ENCODE results near the gene SH3GL1. TPM values are rescaled to one million over a fixed set of nuclear protein-coding genes. Genes with fewer than 3 reads are reported as not detected.

The SH3GL1 gene
- polyA plus RNA-seq, 1 of the 3 experiments (the other 2 are of a cell fraction): 82.8 TPM

GRCh38 chr19:4316956-4317355 lies 83.4 kb downstream of the SH3GL1 start (continued):
- TF ChIP-seq, protein P1, sequence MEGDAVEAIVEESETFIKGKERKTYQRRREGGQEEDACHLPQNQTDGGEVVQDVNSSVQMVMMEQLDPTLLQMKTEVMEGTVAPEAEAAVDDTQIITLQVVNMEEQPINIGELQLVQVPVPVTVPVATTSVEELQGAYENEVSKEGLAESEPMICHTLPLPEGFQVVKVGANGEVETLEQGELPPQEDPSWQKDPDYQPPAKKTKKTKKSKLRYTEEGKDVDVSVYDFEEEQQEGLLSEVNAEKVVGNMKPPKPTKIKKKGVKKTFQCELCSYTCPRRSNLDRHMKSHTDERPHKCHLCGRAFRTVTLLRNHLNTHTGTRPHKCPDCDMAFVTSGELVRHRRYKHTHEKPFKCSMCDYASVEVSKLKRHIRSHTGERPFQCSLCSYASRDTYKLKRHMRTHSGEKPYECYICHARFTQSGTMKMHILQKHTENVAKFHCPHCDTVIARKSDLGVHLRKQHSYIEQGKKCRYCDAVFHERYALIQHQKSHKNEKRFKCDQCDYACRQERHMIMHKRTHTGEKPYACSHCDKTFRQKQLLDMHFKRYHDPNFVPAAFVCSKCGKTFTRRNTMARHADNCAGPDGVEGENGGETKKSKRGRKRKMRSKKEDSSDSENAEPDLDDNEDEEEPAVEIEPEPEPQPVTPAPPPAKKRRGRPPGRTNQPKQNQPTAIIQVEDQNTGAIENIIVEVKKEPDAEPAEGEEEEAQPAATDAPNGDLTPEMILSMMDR (IDR thresholded peaks at IDR 0.05): no peak
- TF ChIP-seq SMC3 (IDR thresholded peaks at IDR 0.05; ENCODE audit: low read depth, low read length) (no peak), REST (IDR thresholded peaks at IDR 0.05; ENCODE audit: low read depth, low read length) (no peak), NFIC (IDR thresholded peaks at IDR 0.05; ENCODE audit: borderline replicate concordance) (no peak)

DNA sequence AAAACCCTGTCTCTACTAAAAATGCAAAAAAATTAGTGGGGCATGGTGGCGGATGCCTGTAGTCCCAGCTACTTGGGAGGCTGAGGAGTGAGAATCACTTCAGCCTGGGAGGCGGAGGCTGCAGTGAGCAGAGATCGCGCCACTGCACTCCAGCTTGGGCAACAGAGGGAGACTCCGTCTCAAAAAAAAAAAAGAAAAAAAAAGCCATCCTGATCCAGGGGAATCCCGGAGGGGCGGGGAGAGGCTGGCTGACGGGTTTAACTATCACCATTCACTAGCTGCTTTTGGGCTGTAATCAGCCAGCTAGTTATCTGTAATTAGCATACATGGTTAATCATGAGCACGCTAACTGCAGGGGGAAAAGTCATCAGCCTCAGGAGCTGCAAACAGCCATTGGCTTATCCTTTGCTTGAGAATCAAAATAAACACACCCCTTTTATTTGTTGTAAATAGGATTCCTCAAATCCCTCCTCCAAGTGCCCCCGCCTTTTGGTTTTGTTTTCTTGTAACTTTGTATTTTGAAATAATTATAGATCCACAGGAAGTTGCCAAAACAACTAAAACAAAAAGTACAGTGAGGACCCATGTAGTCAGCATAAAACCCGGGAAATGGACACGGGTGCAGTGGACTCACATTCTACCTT lies 86.4 kb downstream of the SH3GL1 start:
- Histone ChIP-seq H3K4me2 (no peak overlapping the region), H3K27me3 (ENCODE audit: insufficient read depth) (no peaks in the 10 kb centered on the region), H3K9ac (no peak overlapping the region), H3F3A (replicated peaks; ENCODE audit: insufficient read depth) (no peaks in the 10 kb centered on the region), H3K27ac (ENCODE audit: low read depth in 2 of 2, low read length in 1 of 2) (no peak overlapping the region), H3K4me3 (ENCODE audit: low read depth in 2 of 2, low read length in 1 of 2) (no peak overlapping the region), H3K9me3 (no peaks in the 10 kb centered on the region), H3K9me2 (no peaks in the 10 kb centered on the region), H3K79me2 (ENCODE audit: insufficient read depth) (no peaks in the 10 kb centered on the region), H3K36me3 (replicated peaks in 1 of 2; ENCODE audit: control insufficient read depth in 1 of 2, insufficient read depth in 2 of 2, low read length in 1 of 2) (peaks cover 11 to 14% of the 10 kb centered on the region in 2 experiments), H3K4me1 (ENCODE audit: control insufficient read depth in 1 of 2, insufficient read depth in 2 of 2, low read depth in 1 of 2, low read length in 1 of 2) (no peaks in the 10 kb centered on the region), H2AFZ (ENCODE audit: low read depth) (no peak overlapping the region), H4K20me1 (ENCODE audit: insufficient read depth) (no peaks in the 10 kb centered on the region)
- 90% methylated on average over 12 of the region's 12 CpGs for WGBS (ENCODE audit: low lambda C conversion rate)
- no peak for DNase-seq
- CTCF ChIA-PET: interaction anchor here (1.0 kb wide), 1 partner anchor 46 kb away, joined by 3 read pairs; no protein-coding TSS in a partner anchor
- TF ChIP-seq, protein P2, sequence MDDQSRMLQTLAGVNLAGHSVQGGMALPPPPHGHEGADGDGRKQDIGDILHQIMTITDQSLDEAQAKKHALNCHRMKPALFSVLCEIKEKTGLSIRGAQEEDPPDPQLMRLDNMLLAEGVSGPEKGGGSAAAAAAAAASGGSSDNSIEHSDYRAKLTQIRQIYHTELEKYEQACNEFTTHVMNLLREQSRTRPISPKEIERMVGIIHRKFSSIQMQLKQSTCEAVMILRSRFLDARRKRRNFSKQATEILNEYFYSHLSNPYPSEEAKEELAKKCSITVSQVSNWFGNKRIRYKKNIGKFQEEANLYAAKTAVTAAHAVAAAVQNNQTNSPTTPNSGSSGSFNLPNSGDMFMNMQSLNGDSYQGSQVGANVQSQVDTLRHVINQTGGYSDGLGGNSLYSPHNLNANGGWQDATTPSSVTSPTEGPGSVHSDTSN (IDR thresholded peaks at IDR 0.05): no peak
- TF ChIP-seq TAF1 (IDR thresholded peaks at IDR 0.05; ENCODE audit: borderline replicate concordance, low read depth, low read length) (no peak), RAD21 (IDR thresholded peaks at IDR 0.05; ENCODE audit: low read length) (no peak), SMC3 (IDR thresholded peaks at IDR 0.05; ENCODE audit: low read depth, low read length) (no peak), TCF12 (IDR thresholded peaks at IDR 0.05) (no peak), TEAD4 (IDR thresholded peaks at IDR 0.05; ENCODE audit: borderline replicate concordance, insufficient read depth) (no peak), NFIC (IDR thresholded peaks at IDR 0.05; ENCODE audit: borderline replicate concordance) (no peak), POLR2AphosphoS5 (IDR thresholded peaks at IDR 0.05; ENCODE audit: low read depth, low read length) (no peak)
- TF ChIP-seq, protein P3, sequence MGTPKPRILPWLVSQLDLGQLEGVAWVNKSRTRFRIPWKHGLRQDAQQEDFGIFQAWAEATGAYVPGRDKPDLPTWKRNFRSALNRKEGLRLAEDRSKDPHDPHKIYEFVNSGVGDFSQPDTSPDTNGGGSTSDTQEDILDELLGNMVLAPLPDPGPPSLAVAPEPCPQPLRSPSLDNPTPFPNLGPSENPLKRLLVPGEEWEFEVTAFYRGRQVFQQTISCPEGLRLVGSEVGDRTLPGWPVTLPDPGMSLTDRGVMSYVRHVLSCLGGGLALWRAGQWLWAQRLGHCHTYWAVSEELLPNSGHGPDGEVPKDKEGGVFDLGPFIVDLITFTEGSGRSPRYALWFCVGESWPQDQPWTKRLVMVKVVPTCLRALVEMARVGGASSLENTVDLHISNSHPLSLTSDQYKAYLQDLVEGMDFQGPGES (IDR thresholded peaks at IDR 0.05; ENCODE audit: low read depth, low read length): no peak
- TF ChIP-seq, protein P4, sequence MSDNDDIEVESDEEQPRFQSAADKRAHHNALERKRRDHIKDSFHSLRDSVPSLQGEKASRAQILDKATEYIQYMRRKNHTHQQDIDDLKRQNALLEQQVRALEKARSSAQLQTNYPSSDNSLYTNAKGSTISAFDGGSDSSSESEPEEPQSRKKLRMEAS (IDR thresholded peaks at IDR 0.05; ENCODE audit: low read depth): no peak
- POLR2A ChIA-PET: interaction anchor here (0.6 to 1.4 kb wide), 3 partner anchors 9 to 17 kb away, joined by 3 to 4 read pairs (median 3); no protein-coding TSS in a partner anchor

Small RNA genes within 50 kb of the gene (small RNA-seq; reads per million reads assigned to genes)
- 0 reads per million in 7 experiments for gene MIR4746

Other genes with a start within 250 kb of the SH3GL1 start
- gene CREB3L3, start 246.9 kb downstream of the SH3GL1 start, polyA plus RNA-seq (2012; rRNA removed): 0.05 TPM in 1 of 2 replicates, not detected in the other
- gene SIRT6, start 218.0 kb downstream of the SH3GL1 start, polyA plus RNA-seq (2012; rRNA removed): 37.2 and 41.0 TPM in 2 replicates
- 0.87 and 1.1 TPM in 2 replicates for gene ANKRD24, start 217.9 kb downstream of the SH3GL1 start, polyA plus RNA-seq (2012; rRNA removed)
- gene EBI3, start 171.0 kb downstream of the SH3GL1 start, polyA plus RNA-seq (2012; rRNA removed): 3.6 and 3.7 TPM in 2 replicates
- gene YJU2, start 153.5 kb downstream of the SH3GL1 start, polyA plus RNA-seq (2012; rRNA removed): 25.3 and 29.0 TPM in 2 replicates
- gene SHD, start 121.3 kb downstream of the SH3GL1 start, polyA plus RNA-seq (2012; rRNA removed): 3.1 and 6.9 TPM in 2 replicates
- 0.06 TPM in 1 of 2 replicates, not detected in the other for gene TMIGD2, start 98.2 kb downstream of the SH3GL1 start, polyA plus RNA-seq (2012; rRNA removed)
- gene FSD1, start 95.9 kb downstream of the SH3GL1 start, polyA plus RNA-seq (2012; rRNA removed): 46.7 and 49.0 TPM in 2 replicates
- 6.0 and 7.6 TPM in 2 replicates for gene STAP2, start 61.7 kb downstream of the SH3GL1 start, polyA plus RNA-seq (2012; rRNA removed)
- 18.7 and 21.3 TPM in 2 replicates for gene MPND, start 57.0 kb downstream of the SH3GL1 start, polyA plus RNA-seq (2012; rRNA removed)
- gene CHAF1A, start 2.1 kb upstream of the SH3GL1 start, polyA plus RNA-seq (2012; rRNA removed): 13.2 and 18.0 TPM in 2 replicates
- gene UBXN6, start 57.2 kb upstream of the SH3GL1 start, polyA plus RNA-seq (2012; rRNA removed): 100 and 110 TPM in 2 replicates
- 63.0 and 77.8 TPM in 2 replicates for gene HDGFL2, start 71.8 kb upstream of the SH3GL1 start, polyA plus RNA-seq (2012; rRNA removed)
- 0.07 and 0.10 TPM in 2 replicates for gene PLIN4, start 117.9 kb upstream of the SH3GL1 start, polyA plus RNA-seq (2012; rRNA removed)
- gene PLIN5, start 134.7 kb upstream of the SH3GL1 start, polyA plus RNA-seq (2012; rRNA removed): 0.59 and 0.68 TPM in 2 replicates
- gene LRG1, start 139.5 kb upstream of the SH3GL1 start, polyA plus RNA-seq (2012; rRNA removed): 0.12 and 0.23 TPM in 2 replicates
- gene SEMA6B, start 159.1 kb upstream of the SH3GL1 start, polyA plus RNA-seq (2012; rRNA removed): 2.0 and 3.7 TPM in 2 replicates
- gene TNFAIP8L1, start 239.0 kb upstream of the SH3GL1 start, polyA plus RNA-seq (2012; rRNA removed): 5.7 and 6.4 TPM in 2 replicates